Renal cortical epithelial cell (primary cell): ENCODE measurements around the gene PDZD2. TPM values are rescaled to one million over a fixed set of nuclear protein-coding genes. Genes with fewer than 3 reads are reported as not detected.
"Not testable (repeated sequence)": the region's sequence is repeated elsewhere in the genome, so short reads cannot be mapped to it uniquely, and the experiment has no call there.

Experiments
- DNase-seq: peaks from one replicate; pipeline ENCODE4 v3.0.0-alpha.2; 2011; ENCODE audit warnings: low read depth
- total RNA-seq: library from RNA; depleted of rRNA; stranded (reverse); fragments of >200 nt; gene quantifications from 2 replicates; pipeline ENCODE4 v1.2.3, GENCODE V29; 2014

The PDZD2 gene
- total RNA-seq, 1 donor from 2014 or later, result 14.2 TPM

DNA sequence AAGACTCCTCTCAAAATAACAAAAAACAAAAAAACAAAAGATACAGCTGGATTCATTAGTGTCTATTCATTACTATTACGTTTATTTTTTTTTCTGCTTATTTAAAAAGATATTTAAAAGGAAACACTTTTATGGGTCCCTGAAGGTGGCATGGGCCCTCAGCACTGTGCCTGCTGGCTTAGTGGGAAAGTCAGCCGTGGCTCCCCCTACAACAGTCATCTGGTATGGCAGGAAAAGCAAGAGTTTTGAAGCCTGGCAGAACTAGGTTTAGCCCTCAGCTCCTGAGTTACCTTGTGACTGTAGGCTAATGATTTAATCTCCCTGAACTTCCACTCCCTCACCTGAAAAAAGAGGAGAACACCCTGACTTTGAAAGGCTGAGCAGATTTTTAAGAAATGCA lies 399.6 kb downstream of the PDZD2 start:
- no peak for DNase-seq

DNA sequence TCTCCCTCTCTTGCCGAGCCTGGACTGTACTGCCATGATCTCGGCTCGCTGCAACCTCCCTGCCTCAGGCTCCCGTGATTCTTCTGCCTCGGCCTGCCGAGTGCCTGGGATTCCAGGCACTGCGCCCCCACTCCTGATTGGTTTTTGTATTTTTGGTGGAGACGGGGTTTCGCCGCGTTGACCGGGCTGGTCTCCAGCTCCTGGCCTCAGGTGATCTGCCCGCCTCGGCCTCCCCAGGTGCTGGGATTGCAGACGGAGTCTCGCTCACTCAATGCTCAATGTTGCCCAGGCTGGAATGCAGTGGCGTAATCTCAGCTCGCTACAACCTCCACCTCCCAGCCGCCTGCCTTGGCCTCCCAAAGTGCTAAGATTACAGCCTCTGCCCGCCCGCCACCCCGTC lies 400.2 kb downstream of the PDZD2 start:
- not testable (repeated sequence) for DNase-seq

DNA sequence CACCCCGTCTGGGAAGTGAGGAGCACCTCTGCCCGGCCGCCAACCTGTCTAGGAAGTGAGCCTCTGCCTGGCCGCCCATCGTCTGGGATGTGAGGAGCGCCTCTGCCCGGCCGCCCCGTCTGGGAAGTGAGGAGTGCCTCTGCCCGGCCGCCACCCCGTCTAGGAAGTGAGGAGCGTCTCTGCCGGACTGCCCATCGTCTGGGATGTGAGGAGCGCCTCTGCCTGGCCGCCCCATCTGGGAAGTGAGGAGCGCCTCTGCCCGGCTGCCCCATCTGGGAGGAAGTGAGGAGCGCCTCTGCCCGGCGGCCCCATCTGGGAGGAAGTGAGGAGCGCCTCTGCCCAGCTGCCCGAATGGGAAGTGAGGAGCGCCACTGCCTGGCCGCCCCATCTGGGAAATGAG lies 400.7 kb downstream of the PDZD2 start:
- DNase-seq, result not testable (repeated sequence)

DNA sequence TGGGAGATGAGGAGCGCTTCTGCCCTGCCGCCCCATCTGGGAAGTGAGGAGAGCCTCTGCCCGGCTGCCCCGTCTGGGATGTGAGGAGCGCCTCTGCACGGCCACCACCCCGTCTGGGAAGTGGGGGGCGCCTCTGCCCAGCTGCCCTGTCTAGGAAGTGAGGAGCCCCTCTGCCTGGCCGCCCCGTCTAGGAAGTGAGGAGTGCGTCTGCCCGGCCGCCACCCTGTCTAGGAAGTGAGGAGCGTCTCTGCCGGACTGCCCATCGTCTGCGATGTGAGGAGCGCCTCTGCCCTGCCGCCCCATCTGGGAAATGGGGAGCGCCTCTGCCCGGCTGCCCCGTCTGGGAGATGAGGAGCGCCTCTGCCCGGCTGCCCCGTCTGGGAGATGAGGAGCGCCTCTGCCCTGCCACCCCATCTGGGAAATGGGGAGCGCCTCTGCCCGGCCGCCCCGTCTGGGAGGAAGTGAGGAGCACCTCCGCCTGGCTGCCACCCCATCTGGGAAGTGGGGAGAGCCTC lies 401.3 kb downstream of the PDZD2 start:
- DNase-seq, result not testable (repeated sequence)

DNA sequence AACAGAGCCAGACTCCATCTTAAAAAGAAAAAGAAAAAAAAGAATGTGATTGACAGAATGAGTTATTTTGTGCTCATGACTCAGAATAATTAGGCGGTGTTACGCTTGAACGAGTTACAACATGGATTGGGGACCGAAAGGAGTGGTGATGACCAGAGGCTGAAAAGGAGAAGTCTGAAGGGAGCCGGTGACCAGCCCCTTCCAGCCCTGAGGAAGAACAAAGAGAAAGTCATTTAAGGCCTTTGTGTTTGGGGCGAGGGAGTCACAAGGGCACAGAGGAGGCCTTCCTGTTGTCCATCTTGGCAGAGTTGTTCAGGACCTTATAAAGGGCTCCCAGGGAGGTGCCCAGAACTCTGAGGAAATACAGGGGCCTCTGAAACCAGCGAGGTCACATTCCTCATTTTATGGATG lies 403.6 kb downstream of the PDZD2 start:
- peak; percentile 93 for DNase-seq

DNA sequence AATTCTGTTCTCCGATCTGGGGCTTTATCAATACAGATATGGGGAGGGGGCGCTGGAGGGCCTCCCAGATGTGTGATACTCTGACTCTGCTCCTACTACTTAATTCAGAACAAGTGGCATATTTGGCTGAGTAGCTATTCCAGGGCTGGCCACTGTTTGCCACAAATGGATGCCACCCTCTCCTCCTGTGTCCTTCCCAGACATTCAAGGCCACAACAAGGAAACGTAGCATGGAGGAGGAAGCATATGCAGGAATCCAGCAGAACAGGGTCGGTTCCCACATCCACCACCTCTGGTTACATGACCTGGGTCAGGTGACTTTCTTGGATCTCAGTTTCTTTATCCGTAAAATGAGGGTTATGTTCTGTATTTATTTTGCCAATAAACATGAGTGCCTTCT lies 404.2 kb downstream of the PDZD2 start:
- DNase-seq, result no peak

DNA sequence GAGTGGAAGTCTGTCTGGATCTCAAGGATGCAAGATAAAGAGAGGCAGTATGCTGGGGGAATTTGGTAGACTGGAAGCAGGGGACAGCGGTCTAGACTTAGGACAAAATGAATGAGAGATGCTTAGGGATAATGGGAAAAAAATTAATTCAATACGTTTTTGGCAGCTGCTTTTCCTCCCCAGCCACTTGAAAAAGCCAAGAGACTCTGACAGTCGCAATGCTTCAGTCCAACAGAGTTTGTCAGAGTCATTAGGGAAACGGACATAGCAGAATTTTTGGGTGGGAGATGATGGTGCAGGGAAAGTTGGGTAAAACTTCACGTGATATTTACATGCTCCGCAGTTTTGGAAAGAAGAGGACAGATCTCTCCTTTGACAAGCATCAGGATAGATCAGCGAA lies 405.5 kb downstream of the PDZD2 start:
- no peak for DNase-seq

DNA sequence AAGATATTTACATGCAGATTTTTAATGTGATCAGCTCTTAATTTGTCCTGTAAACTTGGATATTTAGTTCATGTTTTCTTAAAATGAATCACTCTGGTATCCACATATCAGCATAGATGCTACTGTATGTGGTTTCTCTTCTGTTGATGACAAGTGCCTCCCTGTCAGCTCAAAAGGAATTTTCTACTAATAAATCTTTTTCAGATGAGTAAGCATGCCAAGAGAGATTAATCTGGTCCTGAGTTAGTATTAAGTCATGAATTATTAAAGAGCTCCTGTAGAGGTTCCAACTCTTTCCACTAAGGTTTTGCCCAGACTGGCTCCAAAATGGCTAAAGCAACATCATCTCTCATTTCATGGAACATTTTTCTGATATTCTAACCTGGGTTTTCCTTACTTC lies 406.0 kb downstream of the PDZD2 start:
- DNase-seq, result peak; percentile 70

DNA sequence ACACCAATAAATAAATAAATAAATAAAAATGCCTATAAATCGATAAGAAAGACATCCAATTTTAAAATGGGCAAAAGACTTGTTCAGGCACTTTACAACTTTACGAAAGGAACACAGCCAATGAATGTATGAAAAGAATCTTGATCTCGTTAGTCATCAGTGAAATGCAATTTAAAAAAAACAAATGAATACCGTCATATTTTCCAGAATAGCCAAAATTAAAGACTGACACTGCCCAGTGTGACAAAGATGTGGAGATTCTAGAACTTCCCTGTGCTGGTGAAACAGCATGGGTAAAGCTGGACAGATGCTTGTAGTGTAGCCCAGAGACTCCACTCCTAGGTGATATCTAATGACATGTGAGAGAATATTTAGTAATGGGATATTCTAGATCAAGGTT lies 408.1 kb downstream of the PDZD2 start:
- DNase-seq, result no peak

DNA sequence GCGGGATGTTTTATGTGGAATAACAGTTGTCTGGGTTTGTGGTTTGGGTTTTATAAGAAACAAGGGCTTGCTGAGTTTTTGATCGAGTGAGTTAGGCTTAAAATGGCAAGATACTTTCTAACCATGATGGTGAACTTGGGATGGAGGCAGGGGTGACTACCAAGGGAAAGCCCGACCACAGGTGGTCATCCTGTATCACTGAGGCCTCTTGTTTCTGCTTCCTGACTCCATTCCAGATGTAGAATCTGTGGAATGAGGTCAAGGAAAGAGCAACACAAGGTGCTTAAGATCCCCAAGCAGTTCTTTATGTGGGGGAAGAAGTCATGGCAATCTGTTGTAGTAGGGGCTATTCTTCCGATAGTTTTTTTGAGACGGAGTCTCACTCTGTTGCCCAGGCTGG lies 412.9 kb downstream of the PDZD2 start:
- no peak for DNase-seq

DNA sequence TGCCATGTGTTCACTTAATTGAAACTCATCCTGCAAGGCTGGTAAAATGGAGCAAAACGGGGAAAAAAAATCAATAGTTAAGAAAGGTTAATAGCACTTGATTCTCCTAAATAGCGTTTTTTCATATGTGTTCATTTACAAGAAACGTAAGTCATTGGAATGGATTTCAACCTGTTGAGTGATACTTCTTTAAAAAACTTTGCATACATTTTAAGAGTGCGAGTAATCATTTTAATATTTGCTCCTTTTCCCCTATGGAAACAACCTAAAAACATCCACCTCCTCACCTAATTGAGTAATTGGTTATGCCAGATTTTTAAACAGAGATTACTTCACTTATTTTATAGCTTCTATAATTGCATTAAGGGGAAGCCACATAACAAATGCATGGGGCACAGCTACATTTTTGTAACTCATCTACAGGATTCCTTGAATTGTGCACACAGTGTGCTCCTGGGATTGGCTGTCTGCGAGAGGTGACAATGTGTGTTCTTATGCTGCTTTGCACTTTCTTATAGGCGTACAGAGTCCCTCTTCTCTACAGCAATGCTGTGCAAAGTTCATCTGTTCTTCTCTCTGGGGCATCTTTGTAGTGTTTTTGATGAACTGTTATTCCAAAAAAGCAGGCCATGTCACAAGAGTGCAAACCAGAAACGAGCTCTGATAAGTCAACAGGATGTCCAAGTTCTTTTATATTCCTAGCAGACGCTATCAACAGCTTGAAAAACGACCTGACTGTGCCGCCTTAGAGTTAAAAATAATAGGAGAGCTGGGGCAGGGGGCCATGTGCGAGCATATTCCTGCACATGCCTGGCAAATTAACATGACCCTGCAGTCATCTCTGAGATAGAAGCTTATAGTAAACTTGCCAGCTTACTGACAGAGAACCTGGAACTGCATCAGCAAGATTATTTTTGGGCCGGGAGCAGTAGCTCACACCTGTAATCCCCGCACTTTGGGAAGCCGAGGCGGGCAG lies 417.2 kb downstream of the PDZD2 start:
- no peak for DNase-seq

DNA sequence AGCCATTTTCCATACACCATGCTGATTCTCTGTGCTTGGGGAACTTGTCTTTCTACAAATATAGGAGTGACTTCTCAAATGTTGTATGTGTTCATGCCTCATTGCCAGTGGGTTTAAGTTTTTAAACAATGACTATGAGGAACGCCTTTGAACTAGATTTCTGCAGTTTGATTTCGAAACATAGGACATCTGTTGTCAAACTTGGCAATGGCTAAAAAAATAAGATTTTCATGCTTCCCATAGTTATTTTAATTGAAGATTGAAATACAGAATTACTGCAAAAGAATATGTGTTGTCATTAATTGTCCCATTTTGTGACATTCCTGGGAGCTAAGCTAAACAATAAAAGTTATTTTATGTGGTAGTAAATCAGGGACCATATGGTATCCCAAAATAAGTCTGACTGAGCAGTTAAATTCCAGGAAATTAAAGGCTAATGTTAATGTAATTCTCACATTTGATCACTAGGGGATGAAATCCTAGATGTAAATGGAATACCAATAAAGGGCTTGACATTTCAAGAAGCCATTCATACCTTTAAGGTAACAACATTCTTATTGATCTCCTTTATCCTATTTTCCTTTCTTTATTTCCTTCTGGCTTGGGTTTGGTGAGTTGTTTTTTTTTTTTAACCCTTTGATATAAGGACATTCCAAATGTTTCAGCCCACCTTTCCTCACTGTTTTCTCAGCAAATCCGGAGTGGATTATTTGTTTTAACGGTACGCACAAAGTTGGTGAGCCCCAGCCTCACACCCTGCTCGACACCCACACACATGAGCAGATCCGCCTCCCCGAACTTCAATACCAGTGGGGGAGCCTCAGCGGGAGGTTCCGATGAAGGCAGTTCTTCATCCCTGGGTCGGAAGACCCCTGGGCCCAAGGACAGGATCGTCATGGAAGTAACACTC lies 418.5 kb downstream of the PDZD2 start:
- peak; percentile 65 for DNase-seq

DNA sequence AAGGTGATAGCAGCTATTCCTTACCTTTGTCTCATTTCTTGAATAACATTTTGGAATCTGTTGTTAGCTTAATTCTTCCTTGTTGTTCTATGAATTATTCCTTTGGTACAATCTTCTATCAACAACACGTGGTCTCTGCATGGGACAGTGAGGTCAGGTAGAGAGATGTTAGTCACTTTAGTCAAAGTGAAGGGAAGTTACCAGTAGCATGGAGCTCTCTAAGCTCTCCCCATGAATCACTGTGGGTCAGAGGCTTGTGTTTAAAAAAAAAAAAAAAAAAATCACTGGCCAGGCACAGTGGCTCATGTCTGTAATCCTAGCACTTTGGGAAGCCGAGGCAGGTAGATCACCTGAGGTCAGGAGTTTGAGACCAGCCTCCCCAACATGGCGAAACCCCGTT lies 419.2 kb downstream of the PDZD2 start:
- peak; percentile 34 for DNase-seq

DNA sequence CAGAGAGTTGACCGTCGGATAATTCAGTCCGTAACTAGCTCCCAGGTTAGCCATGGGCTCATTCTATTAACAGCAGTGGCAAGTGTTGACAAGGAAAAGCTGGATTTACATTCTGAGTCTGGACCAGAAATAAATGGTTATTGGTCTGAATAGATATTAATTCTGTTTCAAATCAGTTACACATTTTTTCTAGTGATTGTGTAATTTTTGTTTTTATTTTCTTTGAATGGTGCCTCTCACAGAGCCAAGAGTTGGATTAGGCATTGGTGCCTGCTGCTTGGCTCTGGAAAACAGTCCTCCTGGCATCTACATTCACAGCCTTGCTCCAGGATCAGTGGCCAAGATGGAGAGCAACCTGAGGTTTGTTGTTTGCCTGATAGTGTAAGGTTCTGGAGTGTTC lies 420.1 kb downstream of the PDZD2 start:
- DNase-seq, result no peak

DNA sequence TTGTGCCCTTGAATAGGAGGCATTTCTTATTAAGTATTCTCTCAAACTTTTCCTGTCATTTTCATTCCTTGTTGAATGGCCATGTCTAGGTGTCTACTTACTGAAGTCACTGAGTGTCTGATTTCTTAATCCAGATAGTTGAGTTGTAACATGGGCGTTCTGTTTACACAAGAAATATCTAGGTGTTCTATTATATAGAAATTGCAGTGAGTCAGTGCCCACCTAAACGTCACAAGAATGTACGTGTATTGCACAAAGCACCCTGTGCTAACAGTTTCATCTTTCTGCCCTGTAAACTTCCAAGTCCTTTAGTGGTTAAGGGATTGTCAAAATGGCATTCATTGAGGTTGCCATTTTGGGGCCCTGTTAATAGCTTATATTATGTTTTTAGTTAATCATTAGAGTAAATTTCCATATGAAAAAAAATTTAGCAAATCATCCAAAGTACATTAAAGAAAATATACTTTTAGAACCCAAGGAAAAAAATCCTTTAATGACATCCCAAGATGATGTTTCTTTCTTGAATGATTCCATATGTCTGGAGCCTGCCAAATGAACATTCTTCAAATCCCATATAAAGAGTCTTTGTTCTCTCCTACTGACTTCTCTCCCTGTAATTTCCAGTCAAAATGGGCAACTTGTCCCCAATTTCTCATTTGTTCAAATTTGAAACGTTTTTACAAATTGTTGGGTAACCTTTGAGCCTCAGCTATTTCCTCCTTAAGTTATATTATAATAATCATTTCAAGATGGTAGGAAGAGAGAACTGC lies 421.0 kb downstream of the PDZD2 start:
- peak; percentile 63 for DNase-seq

DNA sequence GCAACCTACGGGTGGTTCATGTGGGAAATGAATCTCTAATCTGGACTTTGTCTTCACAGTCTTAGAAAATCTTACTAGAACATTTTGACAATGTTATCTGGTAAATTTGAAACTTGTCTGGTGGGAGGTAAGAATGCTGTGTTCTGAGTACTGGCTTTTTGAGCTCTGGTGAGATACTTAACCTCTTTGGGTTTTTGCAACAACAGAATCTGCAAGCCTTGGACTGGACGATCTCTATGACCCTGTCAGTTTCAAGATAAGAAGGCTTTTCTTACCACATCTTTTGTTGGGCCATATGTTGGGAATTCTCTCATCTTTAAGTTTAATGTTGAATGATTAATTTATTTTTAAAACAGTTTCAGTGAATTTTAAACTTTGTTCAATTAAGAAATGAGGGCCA lies 422.3 kb downstream of the PDZD2 start:
- no peak for DNase-seq

DNA sequence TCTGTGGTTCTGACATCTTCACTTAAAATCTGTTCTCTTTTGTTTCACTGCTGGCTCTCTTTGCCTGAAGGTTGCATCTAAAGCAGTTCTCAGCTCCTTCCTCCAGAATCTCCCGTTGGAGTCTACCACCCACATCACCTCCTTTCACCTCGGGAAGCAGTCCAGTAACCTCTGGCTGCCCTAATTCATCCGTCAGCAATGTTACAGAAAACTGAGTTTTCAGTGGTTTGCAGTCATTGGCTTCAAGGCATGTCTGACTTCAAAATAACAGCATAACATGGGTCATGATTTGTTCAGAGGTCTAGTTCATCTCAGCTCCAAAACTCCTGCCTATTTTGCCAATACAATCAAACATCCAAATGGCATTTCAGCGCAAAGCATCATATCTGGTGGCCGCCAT lies 427.5 kb downstream of the PDZD2 start:
- DNase-seq, result no peak

DNA sequence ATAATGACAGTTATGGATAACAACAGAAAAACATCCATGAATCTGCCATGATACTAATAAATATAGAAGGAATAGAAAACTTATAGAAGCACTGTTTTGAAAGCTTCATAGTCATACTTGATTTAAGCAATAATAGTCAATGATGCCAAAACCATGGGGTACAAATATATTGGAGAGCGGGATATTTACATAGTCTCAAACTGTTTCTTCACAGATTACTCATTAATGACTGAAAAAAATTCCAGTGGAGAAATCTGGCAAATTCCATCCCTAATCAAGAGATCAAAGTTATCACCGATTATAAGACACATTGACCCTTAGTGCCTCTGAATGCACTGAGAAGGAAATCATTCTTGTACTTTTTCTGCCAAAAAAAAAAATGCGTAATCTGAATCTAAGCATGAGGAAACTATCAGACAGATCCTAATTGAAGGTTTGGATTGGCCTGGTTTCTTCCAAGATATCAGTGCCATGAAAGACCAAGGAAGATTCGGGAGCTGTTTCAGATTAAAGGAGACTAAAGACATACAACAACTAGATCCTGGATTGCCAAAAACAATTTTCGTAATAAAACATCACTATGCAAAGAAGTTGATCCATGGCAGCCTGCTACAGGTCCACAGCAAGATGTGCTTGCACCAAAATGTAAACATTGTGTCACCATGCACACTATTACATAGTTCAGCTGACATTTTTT lies 429.0 kb downstream of the PDZD2 start:
- DNase-seq, result no peak

DNA sequence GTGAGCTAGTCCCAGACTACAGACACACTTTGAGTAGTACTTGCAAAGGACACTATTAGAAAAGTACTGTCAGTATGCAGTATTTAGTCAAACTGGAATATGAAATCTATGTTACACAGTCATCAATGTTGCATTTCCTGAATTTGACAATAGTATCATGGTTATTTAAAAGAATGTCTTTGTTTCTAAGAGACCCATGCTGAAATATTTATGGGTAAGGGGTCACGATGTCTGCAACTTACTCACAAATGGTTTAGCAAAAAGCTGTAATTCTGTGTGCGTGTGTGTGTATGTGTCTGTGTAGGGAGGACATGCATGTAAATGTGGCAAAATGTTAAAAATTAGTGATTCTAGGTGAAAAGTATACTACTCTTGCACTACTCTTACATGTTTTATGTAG lies 429.6 kb downstream of the PDZD2 start:
- DNase-seq, result no peak

DNA sequence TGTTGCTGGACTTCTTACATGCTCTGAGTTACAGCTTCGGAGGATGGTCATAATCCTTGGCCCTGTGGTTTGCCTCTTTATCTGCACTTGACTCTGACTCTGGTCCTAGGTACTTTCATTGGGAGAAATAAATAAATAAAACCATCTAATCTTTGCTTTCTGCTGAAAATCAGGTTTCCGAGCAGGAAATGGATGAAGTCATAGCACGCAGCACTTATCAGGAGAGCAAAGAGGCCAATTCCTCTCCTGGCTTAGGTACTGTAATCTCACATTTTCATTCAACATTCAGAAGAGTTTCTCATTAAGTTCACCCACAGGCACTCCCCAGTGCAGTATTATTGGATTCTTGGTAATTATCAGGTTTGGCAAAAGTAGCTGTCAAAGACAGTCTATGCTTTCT lies 430.5 kb downstream of the PDZD2 start:
- no peak for DNase-seq

DNA sequence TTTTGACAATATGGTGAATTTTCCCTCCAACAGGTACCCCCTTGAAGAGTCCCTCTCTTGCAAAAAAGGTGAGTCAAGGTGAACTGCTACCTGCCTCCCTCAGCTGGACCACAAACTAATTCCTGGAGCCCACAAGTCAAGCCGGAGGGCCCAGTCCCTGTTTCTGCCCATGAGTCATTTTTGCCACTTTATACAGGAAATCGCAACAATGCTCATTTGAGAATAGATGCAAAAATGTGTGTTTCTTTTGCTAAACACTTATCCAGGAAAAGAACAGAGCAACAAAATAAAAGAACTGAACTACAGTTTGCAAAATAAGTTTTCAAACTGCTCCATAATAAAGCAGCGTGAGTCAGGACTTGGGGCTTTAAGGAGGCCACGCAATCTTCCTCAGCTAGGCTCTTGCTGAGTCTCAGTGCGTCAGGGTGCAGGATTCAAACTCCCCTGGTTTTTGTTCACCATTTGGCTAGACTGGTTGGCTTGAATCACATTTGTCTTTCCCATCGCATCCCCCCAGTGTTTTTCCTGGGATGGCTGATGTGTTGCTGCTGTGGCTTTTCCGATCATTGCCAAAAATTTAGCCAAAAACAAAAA lies 432.5 kb downstream of the PDZD2 start:
- peak; percentile 11 for DNase-seq
